Jurkat, Clone E6-1 (cell line): ENCODE data around the gene BUD23.
"Not testable (repeated sequence)": the region's sequence is repeated elsewhere in the genome, so short reads cannot be mapped to it uniquely, and the experiment has no call there.

ENCODE experiments used
- DNase-seq: peaks from one replicate; pipeline ENCODE4 v3.0.0-alpha.2; 2011; ENCODE audit warnings: low read depth, low spot score
- H3K4me3 ChIP-seq: 2 replicates; pipeline ENCODE4 v1.5.1; 2011; ENCODE audit warnings: mild to moderate bottlenecking, low read length, control low read depth, moderate library complexity

BUD23 gene

DNA sequence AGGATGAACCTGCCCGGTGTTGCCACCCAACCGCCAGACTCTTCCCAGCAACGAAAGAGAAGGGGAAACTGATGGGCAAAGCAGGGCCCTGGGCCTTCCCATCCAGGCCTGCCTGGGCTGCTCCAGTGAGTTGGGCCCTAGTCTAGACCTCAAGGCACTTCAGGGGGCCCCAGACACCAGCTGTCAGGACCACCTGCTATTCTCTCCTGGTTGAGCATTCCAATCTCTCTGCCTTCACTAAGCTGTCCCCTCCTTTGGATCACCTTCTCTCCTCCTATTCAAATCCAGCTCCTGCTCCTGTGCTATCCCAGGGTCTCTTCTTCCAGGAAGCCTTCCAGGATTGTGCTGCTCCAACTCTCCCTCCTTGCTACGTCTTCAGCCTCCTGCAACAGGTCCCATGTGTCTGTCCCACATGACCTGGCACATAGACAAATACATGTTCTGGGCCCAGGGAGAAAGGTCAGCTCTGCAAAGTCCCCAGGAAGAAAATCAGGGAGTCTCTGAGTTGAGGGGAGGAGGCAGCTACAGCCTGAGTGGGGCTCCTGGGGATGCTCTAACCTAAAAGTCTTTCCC lies 33.0 kb downstream of the BUD23 start:
- no peak overlapping the region for H3K4me3 ChIP-seq
- DNase-seq: no peak

DNA sequence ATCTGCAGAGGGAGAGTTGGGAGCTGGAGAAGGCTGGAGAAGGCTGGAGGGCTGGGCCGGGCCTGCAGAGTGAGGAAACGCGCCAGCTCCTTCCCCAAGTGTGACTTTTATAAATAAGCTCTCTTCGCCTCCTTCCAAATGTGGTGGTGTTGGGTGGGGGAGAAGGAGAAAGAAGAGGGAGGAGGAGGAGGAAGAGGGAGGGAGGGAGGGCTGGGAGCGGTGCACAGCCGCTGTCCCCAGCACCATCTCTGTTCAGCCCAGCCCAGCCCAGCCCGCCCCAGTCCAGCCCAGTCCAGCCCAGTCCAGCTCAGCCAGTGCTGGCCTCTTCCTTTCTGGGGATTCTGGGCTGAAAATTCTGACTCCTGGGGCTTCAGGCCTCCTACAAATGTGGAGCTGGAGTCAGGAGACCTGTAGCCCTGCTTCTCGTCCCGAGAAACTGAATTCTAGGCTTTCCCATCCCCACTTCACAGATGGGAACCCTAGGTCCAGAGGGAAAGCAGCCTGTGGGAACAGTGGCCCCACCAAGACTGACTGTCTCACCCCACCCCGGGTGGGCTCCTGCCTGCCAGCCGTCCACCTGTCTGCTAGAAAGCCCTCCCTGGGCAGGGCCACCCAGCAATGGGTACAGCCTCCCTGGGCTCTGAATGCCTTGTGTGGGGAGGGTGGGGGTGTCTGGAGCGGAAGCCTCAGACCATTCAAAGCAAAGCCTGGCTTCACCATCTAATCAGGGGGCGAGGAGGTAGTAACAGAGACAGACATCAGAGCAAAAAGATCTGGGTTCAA lies 33.8 kb downstream of the BUD23 start:
- no peak overlapping the region for H3K4me3 ChIP-seq
- DNase-seq: no peak

DNA sequence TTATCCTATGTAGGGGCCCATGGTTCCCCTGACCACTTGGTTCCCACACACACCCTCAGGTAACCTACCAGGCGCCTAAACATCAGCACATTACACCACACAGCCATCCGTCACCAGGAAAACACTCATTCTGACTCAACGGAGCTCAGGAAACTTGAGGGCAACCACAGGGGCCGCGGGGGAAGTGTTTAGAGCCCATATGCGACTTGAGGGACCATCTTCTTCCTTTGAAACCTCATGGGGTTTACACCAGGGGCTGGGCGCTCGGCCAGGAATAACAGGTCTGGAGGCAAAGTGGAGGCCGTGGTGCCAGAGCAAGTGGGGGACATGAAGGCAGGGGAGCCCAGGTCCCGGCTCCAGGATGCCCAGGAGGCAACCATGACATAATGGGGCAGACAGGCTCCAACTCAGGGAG lies 34.6 kb downstream of the BUD23 start:
- peak; percentile 78 for DNase-seq
- peak overlapping the region; percentile 62 for H3K4me3 ChIP-seq

DNA sequence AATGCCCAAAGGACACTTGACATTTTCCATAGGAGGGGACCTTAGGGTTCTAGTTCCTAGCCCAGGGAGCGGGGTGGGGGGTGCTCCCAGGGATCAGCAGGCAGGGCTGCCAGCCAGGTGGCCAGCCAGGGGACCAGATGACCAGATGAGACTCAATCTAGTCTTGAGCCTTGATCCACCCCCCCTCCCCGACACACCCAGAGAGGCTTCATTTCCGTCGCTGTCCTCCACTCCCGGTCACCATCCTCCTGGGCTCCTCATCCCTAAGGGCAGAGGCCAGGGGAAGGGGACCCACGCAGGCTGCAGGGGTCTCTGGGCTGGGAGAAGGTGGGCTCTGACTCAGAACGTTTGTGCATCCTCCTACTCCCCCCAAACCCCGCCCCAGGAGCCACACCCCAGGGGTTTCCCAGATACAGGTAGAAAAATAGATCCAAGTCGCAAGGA lies 35.1 kb downstream of the BUD23 start:
- H3K4me3 ChIP-seq: peak overlapping the region; percentile 62
- no peak for DNase-seq

- H3K4me3 ChIP-seq: peak within 1 kb of the TSS; percentile 62
- DNase-seq: no peak
Measured at GRCh38 chr7:73718905-73719805, 35.8 kb downstream of the BUD23 start, which contains the start of gene STX1A. TSS of gene STX1A (minus strand) at chr7:73719669. CDS start at chr7:73719631, 38 bp downstream.

DNA sequence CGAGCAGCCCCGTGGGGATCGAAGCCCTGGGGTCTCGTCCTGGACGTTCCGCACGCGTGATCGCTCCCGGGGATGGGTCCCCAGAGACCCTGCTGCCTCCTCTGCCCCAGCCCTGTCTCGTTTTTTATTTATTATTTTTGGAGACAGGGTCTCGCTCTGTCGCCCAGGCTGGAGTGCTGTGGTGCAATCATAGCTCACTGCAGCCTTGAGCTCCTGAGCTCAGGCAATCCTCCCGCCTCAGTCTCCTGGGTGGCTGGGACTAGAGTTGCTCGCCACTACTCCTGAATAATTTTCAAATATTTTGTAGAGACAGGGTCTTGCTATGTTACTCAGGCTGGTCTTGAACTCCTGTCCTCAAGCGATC lies 36.4 kb downstream of the BUD23 start:
- DNase-seq: no peak
- no peak overlapping the region for H3K4me3 ChIP-seq

- DNase-seq, H3K4me3 ChIP-seq: not testable (repeated sequence)
Measured at GRCh38 chr7:73720443-73720842, 37.0 kb downstream of the BUD23 start.

- no peak for DNase-seq
Measured at GRCh38 chr7:73721377-73721817, 38.0 kb downstream of the BUD23 start.

DNA sequence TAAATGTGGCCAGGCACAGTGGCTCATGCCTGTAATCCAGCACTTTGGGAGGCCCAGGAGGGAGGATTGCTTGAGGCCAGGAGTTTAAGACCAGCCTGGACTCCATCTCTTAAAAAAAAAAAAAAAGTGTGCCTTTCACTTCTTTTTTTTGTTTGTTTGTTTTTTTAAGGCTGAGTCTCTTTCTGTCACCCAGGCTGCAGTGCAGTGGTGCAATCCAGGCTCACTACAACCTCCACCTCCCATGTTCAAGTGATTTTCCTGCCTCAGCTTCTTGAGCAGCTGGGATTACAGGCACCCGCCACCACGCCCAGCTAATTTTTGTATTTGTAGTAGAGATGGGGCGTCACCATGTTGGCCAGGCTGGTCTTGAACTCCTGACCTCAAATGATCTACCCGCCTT lies 38.8 kb downstream of the BUD23 start:
- DNase-seq, H3K4me3 ChIP-seq: not testable (repeated sequence)

More at GRCh38 chr7:73721377-73721817, 38.0 kb downstream of the BUD23 start:
- H3K4me3 ChIP-seq: no peak overlapping the region

DNA sequence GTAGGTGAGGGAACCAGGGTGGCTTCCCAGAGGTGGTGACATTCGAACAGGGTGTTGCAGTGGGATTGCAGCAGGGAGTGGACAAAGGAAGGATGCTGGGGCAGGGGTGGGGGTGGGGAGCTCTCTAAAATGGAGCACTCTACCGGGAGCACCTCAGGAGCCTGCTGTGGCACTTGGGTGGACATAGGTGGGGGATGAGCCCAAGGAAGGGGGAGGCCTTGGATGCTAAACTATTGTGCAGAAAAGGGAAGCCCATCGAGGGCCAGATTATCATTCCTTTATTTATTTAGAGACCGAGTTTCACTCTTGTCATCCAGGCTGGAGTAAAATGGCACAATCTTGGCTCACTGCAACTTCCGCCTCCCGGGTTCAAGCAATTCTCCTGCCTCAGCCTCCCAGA lies 39.4 kb downstream of the BUD23 start:
- no peak for DNase-seq
- H3K4me3 ChIP-seq: no peak overlapping the region

DNA sequence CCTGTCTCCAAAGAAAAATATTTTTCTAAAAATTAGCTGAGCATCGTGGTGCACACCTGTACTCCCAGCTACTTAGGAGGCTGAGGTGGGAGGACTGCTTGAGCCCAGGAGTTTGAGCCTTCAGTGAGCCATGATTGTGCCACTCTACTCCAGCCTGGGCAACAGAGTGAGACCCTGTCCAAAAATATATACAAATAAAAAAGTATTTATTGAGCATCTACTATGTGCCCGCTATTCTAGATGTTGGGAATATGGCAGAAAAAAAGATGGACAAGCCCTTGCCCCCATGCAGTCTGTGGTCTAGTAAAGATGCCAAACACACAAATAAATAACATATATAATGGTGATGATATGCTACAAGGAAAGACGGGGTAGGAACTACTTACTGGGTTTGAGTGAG lies 40.4 kb downstream of the BUD23 start:
- no peak overlapping the region for H3K4me3 ChIP-seq
- no peak for DNase-seq

- DNase-seq: no peak
Measured at GRCh38 chr7:73726083-73726466, 42.7 kb downstream of the BUD23 start.

DNA sequence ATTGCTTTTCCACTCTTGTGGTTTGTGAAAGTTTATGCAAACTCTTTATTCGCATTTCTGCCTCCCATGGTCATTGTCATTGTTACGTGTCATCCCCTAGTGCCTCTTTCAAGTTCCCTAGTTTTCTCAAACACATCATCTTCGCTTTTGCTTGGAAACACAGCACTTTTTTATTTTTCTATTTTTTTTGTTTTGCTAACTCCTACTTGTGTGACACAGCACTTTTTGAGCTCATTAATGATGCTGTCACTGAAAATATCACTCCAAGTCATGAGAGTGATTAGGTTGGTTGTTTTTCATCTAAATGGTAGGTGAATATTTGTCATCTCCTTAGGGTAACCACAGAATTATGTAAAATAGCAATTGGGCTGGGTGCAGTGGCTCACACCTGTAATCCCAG lies 44.6 kb downstream of the BUD23 start:
- no peak overlapping the region for H3K4me3 ChIP-seq

More at GRCh38 chr7:73726083-73726466, 42.7 kb downstream of the BUD23 start:
- H3K4me3 ChIP-seq: no peak overlapping the region

GRCh38 chr7:73728551-73728950 lies 45.2 kb downstream of the BUD23 start:
- no peak for DNase-seq
- no peak overlapping the region for H3K4me3 ChIP-seq

More for the DNA sequence above, 44.6 kb downstream of the BUD23 start:
- no peak for DNase-seq

GRCh38 chr7:73730485-73730884 lies 47.1 kb downstream of the BUD23 start:
- DNase-seq: no peak

DNA sequence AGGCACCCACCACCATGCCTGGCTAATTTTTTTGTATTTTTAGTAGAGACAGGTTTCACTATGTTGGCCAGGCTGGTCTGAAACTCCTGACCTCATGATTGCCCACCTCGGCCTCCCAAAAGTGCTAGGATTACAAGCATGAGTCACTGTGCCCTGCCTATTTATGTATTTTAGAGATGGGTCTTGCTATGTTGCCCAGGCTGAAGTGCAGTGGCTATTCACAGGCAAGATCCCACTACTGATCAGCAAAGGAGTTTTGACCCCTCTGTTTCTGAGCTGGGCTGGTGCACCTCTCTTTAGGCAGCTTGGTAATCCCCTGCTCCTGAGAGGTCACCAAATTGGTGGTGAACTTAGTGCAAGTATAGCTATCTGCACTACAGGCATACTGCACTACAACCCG lies 49.0 kb downstream of the BUD23 start:
- no peak for DNase-seq
- no peak overlapping the region for H3K4me3 ChIP-seq

More at GRCh38 chr7:73730485-73730884, 47.1 kb downstream of the BUD23 start:
- H3K4me3 ChIP-seq: no peak overlapping the region

- H3K4me3 ChIP-seq: no peak overlapping the region
- DNase-seq: peak; percentile 85
Measured at GRCh38 chr7:73734619-73735527, 51.5 kb downstream of the BUD23 start.

DNA sequence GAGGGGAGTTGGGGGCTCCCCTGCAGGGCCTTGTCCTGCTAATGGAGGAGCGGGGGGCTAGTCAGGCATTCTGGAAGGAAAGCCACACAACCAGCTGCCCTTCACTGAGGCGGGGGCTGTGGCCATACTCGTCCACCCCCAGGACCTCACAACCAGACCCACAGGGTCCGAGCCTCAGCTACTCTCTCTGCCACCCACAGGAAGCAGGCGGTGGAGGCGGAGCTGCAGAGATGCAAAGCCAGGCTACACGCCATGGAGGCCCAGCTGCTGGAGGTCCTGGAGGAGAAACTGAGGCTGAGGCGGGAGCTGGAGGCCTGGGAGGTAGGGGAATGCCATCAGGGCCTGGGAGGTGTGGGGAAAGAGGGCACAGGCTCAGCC lies 52.1 kb downstream of the BUD23 start:
- no peak for DNase-seq
- H3K4me3 ChIP-seq: no peak overlapping the region

GRCh38 chr7:73736885-73737284 lies 53.5 kb downstream of the BUD23 start:
- no peak overlapping the region for H3K4me3 ChIP-seq
- DNase-seq: no peak
